ENCODE data around the gene SEC31A.
"Not testable (repeated sequence)": the region's sequence is repeated elsewhere in the genome, so short reads cannot be mapped to it uniquely, and the experiment has no call there.

The SEC31A gene

GRCh38 chr4:82833696-82834313, 57.1 kb downstream of the SEC31A start:
- no peak for DNase-seq

GRCh38 chr4:82833060-82833459, 57.9 kb downstream of the SEC31A start:
- not testable (repeated sequence) for DNase-seq

GRCh38 chr4:82825425-82825824, 65.5 kb downstream of the SEC31A start:
- no peak for DNase-seq

- DNase-seq, result no peak
These were observed 67.9 kb downstream of the SEC31A start for GRCh38 chr4:82823062-82823461.

- DNase-seq, result no peak
These were observed 70.3 kb downstream of the SEC31A start for GRCh38 chr4:82820689-82821088.

GRCh38 chr4:82818664-82819662, 72.0 kb downstream of the SEC31A start:
- DNase-seq, result no peak

- not testable (repeated sequence) for DNase-seq
These were observed 74.1 kb downstream of the SEC31A start for GRCh38 chr4:82816874-82817273.

- DNase-seq, result no peak
These were observed 76.9 kb downstream of the SEC31A start for GRCh38 chr4:82814034-82814433.

- no peak for DNase-seq
These were observed 79.1 kb downstream of the SEC31A start for GRCh38 chr4:82811838-82812341.

- no peak for DNase-seq
These were observed 79.6 kb downstream of the SEC31A start for GRCh38 chr4:82811392-82811791.

GRCh38 chr4:82810176-82810575, 80.8 kb downstream of the SEC31A start:
- no peak for DNase-seq

GRCh38 chr4:82809619-82810018, 81.3 kb downstream of the SEC31A start:
- no peak for DNase-seq

GRCh38 chr4:82803746-82804145, 87.2 kb downstream of the SEC31A start:
- no peak for DNase-seq

- no peak for DNase-seq
These were observed 88.0 kb downstream of the SEC31A start for GRCh38 chr4:82802911-82803310.

- no peak for DNase-seq
These were observed 88.9 kb downstream of the SEC31A start for GRCh38 chr4:82801910-82802521.

- DNase-seq, result no peak
These were observed 91.7 kb downstream of the SEC31A start for GRCh38 chr4:82799006-82799881.

GRCh38 chr4:82798168-82799005, 92.6 kb downstream of the SEC31A start, which contains the start of gene SCD5:
SCD5 (minus strand) TSS chr4:82798796; CDS start chr4:82798537, 259 bp downstream.
- peak; percentile 46 to 47 for DNase-seq

GRCh38 chr4:82797405-82798111, 93.4 kb downstream of the SEC31A start:
- no peak for DNase-seq

- DNase-seq, result no peak
These were observed 93.9 kb downstream of the SEC31A start for GRCh38 chr4:82797040-82797404.

- DNase-seq, result no peak
These were observed 97.9 kb downstream of the SEC31A start for GRCh38 chr4:82792912-82793649.
